Cortex of kidney (tissue), 1 donor: ENCODE data around the gene TARBP1.
"Not testable (repeated sequence)": the region's sequence is repeated elsewhere in the genome, so short reads cannot be mapped to it uniquely, and the experiment has no call there.

Experiments
- DNase-seq: peaks from one replicate; lab custom pipeline; 2025; lab: John Stamatoyannopoulos, UW

Gene TARBP1

GRCh38 chr1:234478481-234479309 lies at the start of gene TARBP1:
TARBP1 (minus strand) TSS chr1:234479179; CDS start chr1:234479103, 76 bp downstream.
- no peak for DNase-seq

GRCh38 chr1:234528074-234528865 lies 49.3 kb upstream of the TARBP1 start:
- DNase-seq, result no peak

- no peak for DNase-seq
Measured at GRCh38 chr1:234527346-234527745, 48.4 kb upstream of the TARBP1 start.

GRCh38 chr1:234526922-234527321 lies 47.9 kb upstream of the TARBP1 start:
- no peak for DNase-seq

- DNase-seq, result no peak
Measured at GRCh38 chr1:234525099-234525799, 46.3 kb upstream of the TARBP1 start.

GRCh38 chr1:234521836-234522235 lies 42.9 kb upstream of the TARBP1 start:
- no peak for DNase-seq

GRCh38 chr1:234520908-234521817 lies 42.2 kb upstream of the TARBP1 start:
- DNase-seq, result no peak

- DNase-seq, result no peak
Measured at GRCh38 chr1:234519506-234519905, 40.5 kb upstream of the TARBP1 start.

GRCh38 chr1:234518876-234519275 lies 39.9 kb upstream of the TARBP1 start:
- DNase-seq, result no peak

- not testable (repeated sequence) for DNase-seq
Measured at GRCh38 chr1:234518086-234518485, 39.1 kb upstream of the TARBP1 start.

- no peak for DNase-seq
Measured at GRCh38 chr1:234517110-234517802, 38.3 kb upstream of the TARBP1 start.

GRCh38 chr1:234515821-234516241 lies 36.9 kb upstream of the TARBP1 start:
- no peak for DNase-seq

- no peak for DNase-seq
Measured at GRCh38 chr1:234515411-234515810, 36.4 kb upstream of the TARBP1 start.

- no peak for DNase-seq
Measured at GRCh38 chr1:234512451-234512861, 33.5 kb upstream of the TARBP1 start.

- no peak for DNase-seq
Measured at GRCh38 chr1:234509457-234510328, 30.7 kb upstream of the TARBP1 start.

- DNase-seq, result no peak
Measured at GRCh38 chr1:234507626-234508387, 28.8 kb upstream of the TARBP1 start.

GRCh38 chr1:234507089-234507488 lies 28.1 kb upstream of the TARBP1 start:
- no peak for DNase-seq

- no peak for DNase-seq
Measured at GRCh38 chr1:234505769-234506102, 26.8 kb upstream of the TARBP1 start.
